ENCODE data around the gene ZBTB16. TPM values are rescaled to one million over a fixed set of nuclear protein-coding genes. Genes with fewer than 3 reads are reported as not detected.

ZBTB16 gene
- total RNA-seq, 4 donors from 2014 or later, result 82.7 to 375 (median 189) TPM

GRCh38 chr11:114170226-114170625 is 110.7 kb downstream of the ZBTB16 start:
- ATAC-seq (ENCODE audit: low FRiP score) (no peak), DNase-seq (ENCODE audit: low spot score) (no peak)
- no peak for TF ChIP-seq CTCF (IDR thresholded peaks at IDR 0.05)

GRCh38 chr11:114171257-114172054 is 111.9 kb downstream of the ZBTB16 start:
- peak; percentile 73 for DNase-seq (ENCODE audit: low spot score)
- TF ChIP-seq CTCF (IDR thresholded peaks at IDR 0.05), result no peak
- peak; percentile 67 for ATAC-seq (ENCODE audit: low FRiP score)

DNA sequence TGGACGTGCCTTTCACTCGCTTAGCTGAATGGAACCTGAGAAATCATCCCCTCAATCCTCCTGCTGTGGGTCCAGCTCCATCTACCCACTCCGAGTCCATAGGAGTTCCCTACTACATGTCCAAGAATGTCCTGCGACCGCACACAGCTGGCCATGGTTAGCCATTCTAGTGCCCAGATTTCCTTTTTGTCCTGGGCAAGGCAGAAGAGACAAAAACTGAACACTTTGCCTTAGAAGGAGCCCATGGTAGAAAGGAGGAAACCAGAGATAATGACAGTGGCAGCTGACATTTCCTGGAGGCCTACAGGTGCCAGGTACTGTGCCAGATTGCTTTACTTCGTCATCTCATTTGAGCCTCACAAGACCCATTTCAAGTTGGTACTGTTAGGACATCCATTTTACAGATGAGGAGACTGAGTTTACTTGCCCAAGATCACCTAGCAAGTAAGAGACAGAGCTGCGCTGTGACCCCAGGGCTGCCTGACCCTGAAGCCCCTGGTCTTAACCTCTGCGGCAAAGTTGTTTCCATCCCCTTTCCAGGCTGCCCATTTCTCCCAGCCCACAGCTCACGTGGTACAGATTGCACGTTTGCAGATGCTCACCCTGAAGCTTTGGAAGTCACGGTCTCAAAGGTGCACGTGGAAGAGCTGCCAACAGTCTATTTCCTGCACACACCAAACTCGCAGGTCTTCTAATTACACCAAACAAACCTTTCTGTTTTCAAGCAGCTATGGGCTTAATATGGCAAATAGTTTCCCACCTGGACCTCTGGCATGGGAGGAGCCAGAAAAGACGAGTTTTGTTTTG is 112.7 kb downstream of the ZBTB16 start:
- no peak for TF ChIP-seq CTCF (IDR thresholded peaks at IDR 0.05)
- DNase-seq (ENCODE audit: low spot score), result no peak
- ATAC-seq (ENCODE audit: low FRiP score), result no peak

DNA sequence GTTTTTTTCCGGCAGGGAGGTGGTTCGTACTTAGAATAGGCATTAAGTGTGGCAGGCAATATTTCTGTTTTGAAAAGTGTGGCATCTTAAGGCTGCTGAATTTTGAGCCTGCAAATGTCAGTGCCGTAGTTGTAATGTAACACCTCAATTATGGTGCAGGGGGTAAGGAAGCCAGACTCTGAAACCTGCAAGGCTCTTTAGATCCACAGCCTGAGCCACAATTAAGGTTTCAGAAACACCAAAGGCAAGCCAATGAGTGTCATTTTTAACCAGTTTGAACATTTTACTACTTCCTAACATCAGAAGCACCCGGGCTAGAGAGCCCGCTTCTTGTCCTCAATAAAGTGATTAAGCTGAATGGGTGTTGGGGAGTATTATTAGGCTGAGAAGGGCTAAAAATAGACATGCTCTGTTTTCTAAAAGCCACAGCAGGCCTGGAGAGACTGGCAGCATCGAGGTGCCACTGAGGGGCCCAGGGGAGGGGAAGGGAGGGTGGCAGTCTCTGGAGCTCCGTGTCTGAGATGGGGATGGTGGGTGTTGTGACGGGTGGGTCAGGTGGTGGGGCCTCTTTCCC is 113.4 kb downstream of the ZBTB16 start:
- ATAC-seq (ENCODE audit: low FRiP score), result no peak
- no peak for TF ChIP-seq CTCF (IDR thresholded peaks at IDR 0.05)

DNA sequence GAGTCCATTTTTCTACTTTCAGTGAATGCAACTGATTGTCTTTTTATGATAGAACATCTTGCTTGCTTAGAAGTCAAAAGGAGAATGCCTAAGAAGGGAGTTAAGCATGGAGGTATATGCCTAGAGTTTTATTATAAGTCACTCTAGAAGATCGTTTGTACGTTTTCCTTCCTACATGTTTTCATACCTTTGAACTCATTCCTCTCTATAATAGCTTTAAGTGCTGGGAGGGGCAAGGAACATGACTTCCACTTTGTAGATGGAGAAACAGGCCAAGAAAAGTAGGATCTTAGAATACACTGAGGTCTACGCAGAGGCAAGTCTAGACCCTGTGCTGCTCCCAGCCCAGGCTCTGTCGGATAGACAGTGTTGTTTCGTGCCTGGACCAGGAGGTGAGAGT is 114.3 kb downstream of the ZBTB16 start:
- DNase-seq (ENCODE audit: low spot score), result no peak
- no peak for TF ChIP-seq CTCF (IDR thresholded peaks at IDR 0.05)
- no peak for ATAC-seq (ENCODE audit: low FRiP score)

More for the DNA sequence above, 113.4 kb downstream of the ZBTB16 start:
- no peak for DNase-seq (ENCODE audit: low spot score)

DNA sequence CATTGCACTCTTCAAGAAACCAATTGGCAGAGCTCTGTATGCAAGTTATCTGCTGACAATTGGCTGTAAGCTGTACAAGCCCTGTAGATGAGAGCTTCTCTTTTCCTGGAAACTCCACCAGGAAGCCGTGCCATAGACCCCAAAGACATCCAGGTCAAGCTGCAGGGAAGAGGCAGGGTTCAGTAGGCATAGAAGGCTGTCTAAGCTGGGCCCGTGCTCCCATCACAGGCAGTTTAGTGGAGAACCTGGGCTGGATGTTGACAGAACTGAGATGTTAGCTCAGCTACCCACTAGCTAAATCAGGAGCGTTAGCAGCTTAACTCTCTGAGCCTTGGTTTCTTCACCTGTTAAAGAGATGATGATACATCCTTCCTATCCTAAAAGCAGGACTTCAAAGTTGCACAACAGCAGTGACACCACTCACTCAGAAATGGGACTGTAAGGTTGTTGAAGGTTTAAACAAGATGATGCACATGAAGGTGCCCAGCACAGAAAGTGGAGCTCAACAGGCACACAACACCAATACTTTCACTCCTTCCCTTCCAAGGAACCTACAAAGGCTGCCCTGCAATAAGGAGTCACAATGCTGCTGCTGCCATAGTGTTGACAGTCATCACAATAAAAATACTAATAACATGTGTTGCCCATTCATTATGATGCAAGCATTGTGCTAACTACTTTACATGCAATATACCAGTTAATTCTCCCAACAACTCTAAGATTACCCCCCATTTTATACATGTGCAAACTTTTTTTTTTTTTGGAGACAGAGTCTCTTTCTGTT is 115.4 kb downstream of the ZBTB16 start:
- no peak for TF ChIP-seq CTCF (IDR thresholded peaks at IDR 0.05)
- no peak for DNase-seq (ENCODE audit: low spot score)
- ATAC-seq (ENCODE audit: low FRiP score), result no peak

All from omental fat pad (tissue), 4 donors.